Lung (tissue), 12 donors: Measurements from ENCODE around the gene RNGTT. TPM values are rescaled to one million over a fixed set of nuclear protein-coding genes. Genes with fewer than 3 reads are reported as not detected.

ENCODE experiments used
- ATAC-seq: fragments of 200-7000 bp; cut with Tn5 transposase; one replicate; pipeline ENCODE4 v1.9.1; 2020; ENCODE audit warnings: moderate number of reproducible peaks; ENCODE audit not compliant: insufficient read depth, low FRiP score
- DNase-seq, 3 donors: peaks; one replicate each; pipeline ENCODE4 v3.0.0-alpha.2; 2013 to 2017
- H3K27ac ChIP-seq, 2 donors: one replicate each; pipeline ENCODE4 v1.5.1; 2013; ENCODE audit warnings: mild to moderate bottlenecking in 2 of 2, moderate library complexity in 2 of 2, control low read depth in 1 of 2, inconsistent platforms in 1 of 2, low read depth in 1 of 2, low read length in 1 of 2
- H3K27me3 ChIP-seq, 3 donors: one replicate each; pipeline ENCODE4 v1.5.1; 2013; ENCODE audit warnings: low read length in 2 of 3; ENCODE audit not compliant: control insufficient read depth in 3 of 3, insufficient read depth in 3 of 3
- H3K36me3 ChIP-seq, 4 donors: one replicate each; pipeline ENCODE4 v1.5.1; 2013; ENCODE audit warnings: low read length in 4 of 4, mild to moderate bottlenecking in 1 of 4, moderate library complexity in 1 of 4; ENCODE audit not compliant: control insufficient read depth in 4 of 4, insufficient read depth in 4 of 4
- H3K4me1 ChIP-seq, 5 donors: one replicate each; pipeline ENCODE4 v1.5.1; 2013; ENCODE audit warnings: low read length in 5 of 5, mild to moderate bottlenecking in 2 of 5, moderate library complexity in 1 of 5; ENCODE audit not compliant: control insufficient read depth in 5 of 5, insufficient read depth in 5 of 5
- H3K4me3 ChIP-seq: one replicate; pipeline ENCODE4 v1.5.1; 2013; ENCODE audit warnings: mild to moderate bottlenecking, control low read depth, moderate library complexity
- H3K9ac ChIP-seq, 2 donors: one replicate each; pipeline ENCODE4 v1.5.1; 2013; ENCODE audit warnings: low read length in 2 of 2, control low read depth in 1 of 2; ENCODE audit not compliant: insufficient read depth in 1 of 2
- H3K9me3 ChIP-seq, 4 donors: one replicate each; pipeline ENCODE4 v1.5.1; 2013; ENCODE audit warnings: low read length in 3 of 4, mild to moderate bottlenecking in 1 of 4, moderate library complexity in 1 of 4; ENCODE audit not compliant: control insufficient read depth in 4 of 4, insufficient read depth in 3 of 4
- WGBS, 2 donors: extraction: QIAGEN DNeasy Blood & Tissue Kit; methylation state at CpG; one replicate each; pipeline ENCODE4 v1.1.7; 2013; 5-methylcytosine and 5-hydroxymethylcytosine counted together
- polyA plus RNA-seq, 2 donors: library from polyadenylated mRNA; stranded (reverse); fragments of 200-250 nt; gene quantifications; one replicate each; pipeline ENCODE4 v1.2.1, GENCODE V29; 2013
- total RNA-seq, 2 donors: library from RNA; depleted of rRNA in 1 of 2; stranded (reverse); fragments of >200 nt in 1 of 2; gene quantifications; one replicate each; pipeline ENCODE4 v1.2.1, GENCODE V29; 2014 to 2021
- TF ChIP-seq, protein P1 (sequence below): IDR thresholded peaks from 2 replicates; pipeline ENCODE4 v1.5.1; 2012; ENCODE audit warnings: mild to moderate bottlenecking; ENCODE audit errors: control extremely low read depth, extremely low read depth
- donor health status: control.
- donor health status: control.
- donor health status: Bipolar disorder and iron deficiency.
- donor health status: healthy.
- donor health status: DM: yes; HTN: yes; CAD: no.

The RNGTT gene
- total and polyA plus RNA-seq, 4 donors: 3.0 to 25.0 (median 9.2) TPM

DNA sequence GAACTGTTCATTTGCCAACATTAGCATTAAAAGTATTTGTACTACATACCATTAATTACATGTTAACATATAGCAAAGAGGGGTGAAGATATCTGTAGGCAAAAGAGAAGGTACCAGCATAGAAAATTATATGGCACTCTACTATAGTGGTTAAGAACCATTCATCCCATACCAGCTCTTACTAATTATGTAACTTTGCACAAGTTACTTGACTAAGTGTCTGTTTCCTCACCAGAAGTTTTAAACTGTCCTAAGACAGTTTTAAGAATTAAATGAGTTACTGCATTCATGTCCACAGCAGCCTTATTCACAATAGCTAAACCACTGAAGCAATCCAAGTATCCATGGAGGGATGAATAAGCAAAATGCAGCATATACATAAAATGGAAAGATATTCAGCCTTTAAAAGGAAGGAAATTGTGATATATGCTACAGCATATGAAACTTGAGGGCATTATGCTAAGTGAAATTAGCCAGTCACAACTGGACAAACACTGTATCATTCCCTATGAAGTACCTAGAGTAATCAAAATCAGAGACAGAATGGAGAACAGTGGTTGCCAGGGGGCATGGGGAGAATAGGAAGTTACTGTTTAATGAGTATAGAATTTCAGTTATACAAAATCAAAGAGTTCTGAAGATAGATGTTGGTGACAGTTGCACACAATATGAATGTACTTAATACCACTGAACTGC, 98.9 kb downstream of the RNGTT start:
- no peak for DNase-seq
- Histone ChIP-seq H3K9ac (no peak overlapping the region), H3K9me3 (no peaks in the 10 kb centered on the region), H3K27ac (no peak overlapping the region), H3K4me3 (no peak overlapping the region), H3K4me1 (peaks cover 0 to 6% (median 0%) of the 10 kb centered on the region in 5 donors), H3K27me3 (no peaks in the 10 kb centered on the region), H3K36me3 (peaks cover 0 to 4% (median 1%) of the 10 kb centered on the region in 4 donors)
- no peak for ATAC-seq
- TF ChIP-seq, protein P1, sequence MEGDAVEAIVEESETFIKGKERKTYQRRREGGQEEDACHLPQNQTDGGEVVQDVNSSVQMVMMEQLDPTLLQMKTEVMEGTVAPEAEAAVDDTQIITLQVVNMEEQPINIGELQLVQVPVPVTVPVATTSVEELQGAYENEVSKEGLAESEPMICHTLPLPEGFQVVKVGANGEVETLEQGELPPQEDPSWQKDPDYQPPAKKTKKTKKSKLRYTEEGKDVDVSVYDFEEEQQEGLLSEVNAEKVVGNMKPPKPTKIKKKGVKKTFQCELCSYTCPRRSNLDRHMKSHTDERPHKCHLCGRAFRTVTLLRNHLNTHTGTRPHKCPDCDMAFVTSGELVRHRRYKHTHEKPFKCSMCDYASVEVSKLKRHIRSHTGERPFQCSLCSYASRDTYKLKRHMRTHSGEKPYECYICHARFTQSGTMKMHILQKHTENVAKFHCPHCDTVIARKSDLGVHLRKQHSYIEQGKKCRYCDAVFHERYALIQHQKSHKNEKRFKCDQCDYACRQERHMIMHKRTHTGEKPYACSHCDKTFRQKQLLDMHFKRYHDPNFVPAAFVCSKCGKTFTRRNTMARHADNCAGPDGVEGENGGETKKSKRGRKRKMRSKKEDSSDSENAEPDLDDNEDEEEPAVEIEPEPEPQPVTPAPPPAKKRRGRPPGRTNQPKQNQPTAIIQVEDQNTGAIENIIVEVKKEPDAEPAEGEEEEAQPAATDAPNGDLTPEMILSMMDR: no peak

DNA sequence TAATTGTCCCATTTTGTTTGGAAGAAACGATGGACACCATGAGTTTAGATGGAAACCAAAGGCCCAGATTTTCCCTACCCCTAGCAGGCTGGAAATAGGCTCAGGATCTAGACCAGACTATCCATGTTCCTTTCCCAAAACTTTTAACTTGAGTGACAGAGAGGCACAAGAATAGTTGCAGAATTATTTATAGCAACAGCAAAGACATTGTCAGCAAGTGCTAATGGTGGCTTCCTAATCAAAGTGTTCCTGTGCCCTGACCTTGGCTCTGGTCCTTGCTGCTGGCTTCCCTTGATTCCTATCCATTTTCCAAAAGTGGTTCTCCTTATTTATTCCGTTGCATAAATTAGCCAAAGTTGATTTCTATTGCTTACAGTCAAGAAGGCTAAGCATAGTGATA, 103.1 kb downstream of the RNGTT start:
- no peak for ATAC-seq
- Histone ChIP-seq H3K9me3 (no peaks in the 10 kb centered on the region), H3K36me3 (peaks cover 0 to 4% (median 1%) of the 10 kb centered on the region in 4 donors), H3K4me3 (no peak overlapping the region), H3K9ac (no peak overlapping the region), H3K27ac (no peak overlapping the region), H3K27me3 (no peaks in the 10 kb centered on the region), H3K4me1 (peaks cover 0 to 6% (median 4%) of the 10 kb centered on the region in 5 donors)
- no peak for DNase-seq
- TF ChIP-seq, protein P1: no peak
- WGBS, 2 donors: 92 to 93% methylated on average over 2 of the region's 2 CpGs

DNA sequence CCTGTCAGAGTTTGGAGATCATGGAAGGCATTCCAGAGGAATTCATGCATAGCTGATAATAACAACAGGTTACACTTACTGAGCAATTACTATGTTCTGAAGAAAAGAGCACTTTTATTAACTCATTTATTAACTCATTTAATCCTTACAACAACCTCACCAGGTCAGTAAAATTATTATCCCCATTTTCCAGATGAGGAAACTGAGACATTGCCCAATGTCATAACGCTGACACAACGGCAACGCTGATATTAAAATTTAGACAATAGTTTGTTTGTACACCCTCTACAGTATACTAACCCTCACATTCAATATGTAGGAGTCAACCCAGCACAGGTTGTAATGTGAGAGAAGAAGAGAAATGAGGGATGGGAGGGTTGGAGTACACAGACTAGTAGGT, 105.0 kb downstream of the RNGTT start:
- 87 to 98% methylated on average over 3 of the region's 3 CpGs for WGBS, 2 donors

More for the DNA sequence above, 105.0 kb downstream of the RNGTT start:
- H3K4me3 ChIP-seq: no peak overlapping the region
- H3K27me3 ChIP-seq: no peaks in the 10 kb centered on the region
- ATAC-seq (no peak), DNase-seq (no peak)
- H3K27ac ChIP-seq: no peak overlapping the region
- TF ChIP-seq, protein P1: no peak
- H3K4me1 ChIP-seq: peaks cover 0 to 6% (median 4%) of the 10 kb centered on the region in 5 donors
- H3K9me3 ChIP-seq: no peaks in the 10 kb centered on the region
- no peak overlapping the region for H3K9ac ChIP-seq
- peaks cover 0 to 4% (median 2%) of the 10 kb centered on the region in 4 donors for H3K36me3 ChIP-seq
